ENCODE measurements around the gene PRPF6.
"Not testable (repeated sequence)": the region's sequence is repeated elsewhere in the genome, so short reads cannot be mapped to it uniquely, and the experiment has no call there.

Gene PRPF6

DNA sequence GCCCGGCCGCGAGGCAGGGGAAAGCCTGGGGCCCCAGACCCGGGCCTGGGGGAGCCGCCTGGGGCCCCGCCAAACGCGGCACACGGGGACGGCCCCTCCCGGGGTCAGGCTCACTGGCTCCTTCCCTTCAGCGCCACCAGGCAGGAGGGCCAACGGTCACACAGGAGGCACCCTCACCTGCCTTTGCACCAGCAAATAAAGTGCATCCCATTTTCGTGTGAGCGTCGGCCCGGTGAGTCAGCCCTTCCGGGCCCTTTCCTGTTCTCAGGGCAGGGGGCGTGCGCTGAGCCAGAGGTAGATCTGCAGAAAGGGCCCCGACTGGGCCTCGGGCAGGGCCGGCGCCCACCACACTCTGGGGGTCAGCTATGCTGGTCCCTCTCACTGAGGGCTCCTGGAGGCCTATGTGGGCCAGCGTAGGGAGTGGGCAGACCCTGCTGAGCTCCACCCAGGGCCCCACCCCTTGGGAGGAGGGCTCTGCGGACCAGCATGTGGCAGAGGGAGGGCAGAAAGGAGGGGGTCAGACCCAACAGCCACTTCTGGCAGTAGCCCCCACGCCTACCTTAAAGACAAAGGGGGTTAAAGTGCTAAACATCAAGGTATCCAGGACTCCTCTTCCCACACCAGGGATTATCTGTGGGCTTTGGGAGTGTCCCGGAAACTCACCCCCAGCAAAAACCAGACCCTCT, 23.8 kb upstream of the PRPF6 start:
- in situ Hi-C loops (cut with HindIII; ENCODE audit: low sequenced_read_pairs): no loop called here
- DNase-seq (ENCODE audit: low read depth): no peak
- TF ChIP-seq, protein P1, sequence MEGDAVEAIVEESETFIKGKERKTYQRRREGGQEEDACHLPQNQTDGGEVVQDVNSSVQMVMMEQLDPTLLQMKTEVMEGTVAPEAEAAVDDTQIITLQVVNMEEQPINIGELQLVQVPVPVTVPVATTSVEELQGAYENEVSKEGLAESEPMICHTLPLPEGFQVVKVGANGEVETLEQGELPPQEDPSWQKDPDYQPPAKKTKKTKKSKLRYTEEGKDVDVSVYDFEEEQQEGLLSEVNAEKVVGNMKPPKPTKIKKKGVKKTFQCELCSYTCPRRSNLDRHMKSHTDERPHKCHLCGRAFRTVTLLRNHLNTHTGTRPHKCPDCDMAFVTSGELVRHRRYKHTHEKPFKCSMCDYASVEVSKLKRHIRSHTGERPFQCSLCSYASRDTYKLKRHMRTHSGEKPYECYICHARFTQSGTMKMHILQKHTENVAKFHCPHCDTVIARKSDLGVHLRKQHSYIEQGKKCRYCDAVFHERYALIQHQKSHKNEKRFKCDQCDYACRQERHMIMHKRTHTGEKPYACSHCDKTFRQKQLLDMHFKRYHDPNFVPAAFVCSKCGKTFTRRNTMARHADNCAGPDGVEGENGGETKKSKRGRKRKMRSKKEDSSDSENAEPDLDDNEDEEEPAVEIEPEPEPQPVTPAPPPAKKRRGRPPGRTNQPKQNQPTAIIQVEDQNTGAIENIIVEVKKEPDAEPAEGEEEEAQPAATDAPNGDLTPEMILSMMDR (IDR thresholded peaks at IDR 0.05; ENCODE audit: low read depth, low read length, missing control alignments): peak; percentile 17
- H3K4me3 ChIP-seq (ENCODE audit: low read depth, low read length): peak overlapping the region; percentile 41

DNA sequence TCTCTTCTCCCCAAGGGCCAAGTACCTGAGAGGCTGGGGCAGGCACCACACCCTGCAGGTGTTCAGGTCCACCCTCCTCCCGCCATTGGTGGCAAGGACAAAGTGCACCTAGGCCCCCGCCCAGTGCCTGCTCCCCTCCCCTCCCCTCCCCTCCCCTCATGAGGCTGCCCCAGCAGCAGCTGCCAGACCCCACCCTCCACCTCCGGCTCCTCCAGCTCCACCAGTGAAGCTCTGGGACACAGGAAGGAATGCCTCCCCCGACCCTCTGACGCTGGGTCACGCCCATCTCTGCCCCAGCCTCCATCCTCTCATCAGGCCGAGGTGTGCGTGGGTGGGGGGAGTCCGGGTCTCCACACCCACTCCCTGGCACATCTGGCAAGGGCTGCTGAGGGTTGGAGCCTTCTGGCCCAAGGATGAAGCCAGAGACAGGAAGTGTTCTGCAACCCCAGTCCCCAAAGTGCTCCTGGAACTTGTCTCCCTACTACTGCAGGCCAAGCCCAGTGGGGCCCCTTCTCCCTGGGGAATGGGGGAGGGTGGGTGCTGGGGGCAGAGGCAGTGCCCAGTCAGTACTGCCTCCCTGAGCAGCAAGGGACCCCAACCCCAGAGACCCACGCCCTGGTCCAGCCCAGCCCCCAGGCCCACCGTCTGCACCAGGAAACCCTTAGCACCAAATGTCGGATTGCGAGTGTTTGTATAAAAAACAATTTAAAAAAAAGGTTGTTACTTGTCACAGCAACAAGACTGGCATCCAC, 23.1 kb upstream of the PRPF6 start:
- H3K4me3 ChIP-seq (ENCODE audit: low read depth, low read length): no peak overlapping the region
- DNase-seq (ENCODE audit: low read depth): no peak
- TF ChIP-seq, protein P1 (IDR thresholded peaks at IDR 0.05; ENCODE audit: low read depth, low read length, missing control alignments): no peak
- in situ Hi-C loops (cut with HindIII; ENCODE audit: low sequenced_read_pairs): no loop called here

DNA sequence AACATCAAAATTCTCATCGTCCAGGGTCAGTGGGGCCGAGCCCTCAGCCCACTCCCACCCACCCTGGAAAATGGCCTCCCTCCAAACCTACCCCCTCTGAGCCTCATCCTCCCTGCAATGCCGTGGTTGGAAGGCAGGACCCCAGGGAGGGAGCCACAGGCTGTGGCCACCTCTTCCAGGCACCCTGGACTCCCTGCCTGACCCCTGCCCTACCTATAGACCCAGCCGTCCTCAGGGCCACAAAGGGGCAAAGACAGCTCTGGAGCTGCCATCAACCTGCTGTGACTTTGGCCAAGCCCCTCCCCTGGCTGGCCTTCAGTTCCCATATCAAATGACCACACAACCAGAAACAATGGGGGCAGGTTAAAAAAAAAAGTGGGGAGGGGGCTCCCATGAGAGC, 22.5 kb upstream of the PRPF6 start:
- H3K4me3 ChIP-seq (ENCODE audit: low read depth, low read length): no peak overlapping the region
- in situ Hi-C loops (cut with HindIII; ENCODE audit: low sequenced_read_pairs): no loop called here

DNA sequence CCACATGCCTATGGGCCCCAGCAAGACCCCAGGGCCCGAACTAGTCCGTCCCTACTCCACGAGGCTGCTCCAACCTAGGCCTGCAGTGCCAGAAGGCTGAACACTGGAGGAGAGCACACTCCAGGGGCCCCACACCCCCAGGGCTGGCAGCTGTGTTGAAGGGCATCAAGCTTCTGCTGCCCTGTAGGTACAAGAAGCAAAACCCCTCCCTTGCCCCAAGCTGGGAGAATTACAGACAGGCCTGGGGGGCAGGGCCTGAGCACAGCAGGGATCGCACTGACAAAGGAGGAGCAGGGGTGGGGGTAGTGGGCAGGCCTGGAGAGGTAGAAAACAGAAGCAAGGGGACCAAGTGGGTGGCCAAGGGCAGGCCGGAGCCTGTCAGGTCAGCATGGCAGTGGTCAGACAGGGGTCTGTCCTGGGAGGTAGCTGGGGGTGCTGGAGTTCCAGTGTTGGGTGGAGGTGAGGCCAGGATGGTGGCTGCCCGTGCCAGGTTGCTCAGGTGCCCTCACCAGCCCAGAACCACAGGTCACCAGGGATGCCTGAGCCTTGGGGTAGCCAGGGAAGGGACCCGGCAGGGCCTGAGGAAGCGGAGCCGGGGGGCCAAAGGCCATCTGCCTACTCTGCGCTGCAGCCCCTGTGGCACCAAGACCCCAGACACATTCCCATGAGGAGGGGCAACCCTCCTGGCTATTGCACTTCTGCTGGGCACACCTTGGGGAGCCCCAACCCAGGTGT, 21.8 kb upstream of the PRPF6 start:
- in situ Hi-C loops (cut with HindIII; ENCODE audit: low sequenced_read_pairs): no loop called here
- no peak overlapping the region for H3K4me3 ChIP-seq (ENCODE audit: low read depth, low read length)
- DNase-seq (ENCODE audit: low read depth): no peak
- TF ChIP-seq, protein P1 (IDR thresholded peaks at IDR 0.05; ENCODE audit: low read depth, low read length, missing control alignments): no peak

More for the DNA sequence above, 22.5 kb upstream of the PRPF6 start:
- TF ChIP-seq, protein P1 (IDR thresholded peaks at IDR 0.05; ENCODE audit: low read depth, low read length, missing control alignments): no peak
- DNase-seq (ENCODE audit: low read depth): no peak

DNA sequence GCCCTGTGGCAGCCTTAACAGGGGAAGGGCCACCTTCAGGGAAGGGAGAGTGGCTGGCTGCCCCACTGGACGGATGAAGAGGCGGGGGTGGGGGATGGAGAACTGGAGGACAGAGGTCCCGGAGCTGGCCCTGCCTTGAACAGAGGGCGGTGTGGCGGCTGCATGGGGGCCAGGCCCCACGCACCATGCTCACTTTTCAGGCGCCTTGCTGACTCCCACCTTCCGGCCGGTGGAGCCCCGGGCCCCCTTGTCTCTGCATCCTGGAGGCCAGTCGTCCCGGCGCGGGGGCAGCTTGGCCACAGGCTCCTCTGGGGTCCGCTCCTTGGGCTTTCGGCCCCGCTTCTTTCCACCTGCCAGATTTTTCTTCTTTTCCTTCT, 21.2 kb upstream of the PRPF6 start:
- in situ Hi-C loops (cut with HindIII; ENCODE audit: low sequenced_read_pairs): no loop called here
- DNase-seq (ENCODE audit: low read depth): no peak
- no peak overlapping the region for H3K4me3 ChIP-seq (ENCODE audit: low read depth, low read length)
- TF ChIP-seq, protein P1 (IDR thresholded peaks at IDR 0.05; ENCODE audit: low read depth, low read length, missing control alignments): no peak

DNA sequence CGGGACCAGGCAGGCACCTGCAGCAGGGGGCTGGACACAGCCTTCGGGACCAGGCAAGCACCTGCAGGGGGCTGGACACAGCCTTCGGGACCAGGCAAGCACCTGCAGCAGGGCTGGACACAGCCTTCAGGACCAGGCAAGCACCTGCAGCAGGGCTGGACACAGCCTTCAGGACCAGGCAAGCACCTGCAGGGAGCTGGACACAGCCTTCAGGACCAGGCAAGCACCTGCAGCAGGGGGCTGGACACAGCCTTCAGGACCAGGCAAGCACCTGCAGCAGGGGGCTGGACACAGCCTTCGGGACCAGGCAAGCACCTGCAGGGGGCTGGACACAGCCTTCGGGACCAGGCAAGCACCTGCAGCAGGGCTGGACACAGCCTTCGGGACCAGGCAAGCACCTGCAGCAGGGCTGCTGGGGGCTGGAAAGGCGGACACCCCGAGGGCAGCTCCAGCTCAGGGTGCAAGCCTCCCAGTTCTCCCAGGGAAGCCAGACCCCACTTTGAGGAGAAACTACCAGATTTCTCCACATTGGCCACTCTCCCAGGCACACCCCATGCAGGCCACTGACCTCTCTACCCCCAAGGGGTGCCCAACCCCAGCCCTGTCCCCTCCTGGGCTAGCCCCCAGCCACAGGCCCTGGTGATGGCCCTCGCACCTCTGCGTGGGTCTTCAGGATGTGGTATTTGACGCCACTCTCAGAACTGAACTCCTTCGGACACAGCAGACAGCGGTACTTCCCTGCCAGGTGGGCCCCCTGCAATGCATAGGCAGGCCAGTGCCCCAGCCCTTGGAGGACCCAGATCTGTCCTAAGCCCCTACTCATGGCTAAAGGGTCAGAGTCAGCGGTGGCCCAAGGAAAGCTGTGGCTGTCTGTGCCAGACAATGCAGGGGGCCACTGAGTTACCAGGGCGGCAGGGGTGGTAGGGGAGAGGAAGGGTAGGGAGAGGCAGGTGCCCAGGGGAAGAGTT, 20.0 kb upstream of the PRPF6 start:
- in situ Hi-C loops (cut with HindIII; ENCODE audit: low sequenced_read_pairs); DNase-seq (ENCODE audit: low read depth); H3K4me3 ChIP-seq (ENCODE audit: low read depth, low read length): not testable (repeated sequence)
